ENCODE data around the gene TSPAN7.

Gene TSPAN7

GRCh38 chrX:38727668-38728067 lies 166.3 kb downstream of the TSPAN7 start:
- Histone ChIP-seq H3K36me3 (ENCODE audit: control insufficient read depth, insufficient read depth, low read length) (no peaks in the 10 kb centered on the region), H3K27me3 (ENCODE audit: control insufficient read depth, insufficient read depth, low read length) (peaks cover 4% of the 10 kb centered on the region; the same call in 1 of the 2 replicates), H3K9ac (ENCODE audit: low read length) (no peak overlapping the region), H3K27ac (ENCODE audit: low read depth, low read length) (no peak overlapping the region), H3K4me3 (ENCODE audit: low read depth, low read length) (no peak overlapping the region), H3K9me3 (ENCODE audit: control insufficient read depth, insufficient read depth, low read depth, low read length) (no peaks in the 10 kb centered on the region), H3K4me1 (ENCODE audit: control insufficient read depth, insufficient read depth, low read length) (no peaks in the 10 kb centered on the region)

- Histone ChIP-seq H3K36me3 (ENCODE audit: control insufficient read depth, insufficient read depth, low read length) (no peaks in the 10 kb centered on the region), H3K9me3 (ENCODE audit: control insufficient read depth, insufficient read depth, low read depth, low read length) (no peaks in the 10 kb centered on the region), H3K9ac (ENCODE audit: low read length) (no peak overlapping the region), H3K4me3 (ENCODE audit: low read depth, low read length) (no peak overlapping the region), H3K4me1 (ENCODE audit: control insufficient read depth, insufficient read depth, low read length) (no peaks in the 10 kb centered on the region), H3K27ac (ENCODE audit: low read depth, low read length) (no peak overlapping the region), H3K27me3 (ENCODE audit: control insufficient read depth, insufficient read depth, low read length) (no peaks in the 10 kb centered on the region)
Observed at GRCh38 chrX:38732866-38733265, 171.5 kb downstream of the TSPAN7 start.
